GM15510 (cell line): Measurements from ENCODE around the gene SPAG16.

Source experiments
- POLR2A ChIP-seq: IDR thresholded peaks from 3 replicates; pipeline ENCODE4 v1.6.1; 2011; ENCODE audit warnings: borderline replicate concordance; ENCODE audit not compliant: insufficient read length; ENCODE audit errors: extremely low read depth

Gene SPAG16

DNA sequence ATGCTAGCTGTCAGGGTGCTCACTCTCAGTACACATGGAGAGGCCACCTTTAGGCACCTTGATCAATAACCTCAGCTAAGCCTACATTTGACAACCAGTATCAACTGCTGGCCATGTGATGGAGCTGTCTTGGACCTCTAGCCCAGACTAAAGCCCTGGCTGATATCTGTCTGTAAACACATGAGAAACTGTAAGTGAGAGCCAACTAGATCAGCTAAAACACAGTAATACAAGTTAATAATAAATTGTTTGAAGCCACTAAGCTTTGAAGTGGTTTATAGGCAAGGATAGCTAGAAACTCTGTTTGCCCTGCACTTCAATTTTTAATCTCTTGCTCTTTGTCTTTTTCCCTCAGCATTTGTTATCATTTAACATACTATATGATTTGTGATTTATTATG, 407.1 kb downstream of the SPAG16 start:
- no peak for TF ChIP-seq POLR2A

DNA sequence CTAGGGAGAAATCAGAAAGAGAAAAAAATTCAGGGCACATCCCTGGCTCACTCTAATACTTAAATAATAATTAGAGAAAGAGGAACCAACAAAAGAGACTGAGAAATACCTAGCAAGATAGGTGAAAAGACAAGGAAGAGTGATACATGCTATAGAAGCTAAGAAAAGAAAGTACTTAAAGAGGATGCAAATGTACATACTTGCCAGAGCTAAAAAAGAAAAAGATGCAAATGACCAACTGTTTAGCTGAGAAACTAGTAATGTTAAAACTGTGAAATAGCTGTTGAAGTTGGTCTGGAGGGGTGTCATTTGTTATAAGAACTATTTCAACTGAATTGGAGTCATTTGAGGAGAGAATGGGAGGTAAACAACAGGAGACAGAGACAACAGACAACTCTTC, 412.2 kb downstream of the SPAG16 start:
- no peak for TF ChIP-seq POLR2A

DNA sequence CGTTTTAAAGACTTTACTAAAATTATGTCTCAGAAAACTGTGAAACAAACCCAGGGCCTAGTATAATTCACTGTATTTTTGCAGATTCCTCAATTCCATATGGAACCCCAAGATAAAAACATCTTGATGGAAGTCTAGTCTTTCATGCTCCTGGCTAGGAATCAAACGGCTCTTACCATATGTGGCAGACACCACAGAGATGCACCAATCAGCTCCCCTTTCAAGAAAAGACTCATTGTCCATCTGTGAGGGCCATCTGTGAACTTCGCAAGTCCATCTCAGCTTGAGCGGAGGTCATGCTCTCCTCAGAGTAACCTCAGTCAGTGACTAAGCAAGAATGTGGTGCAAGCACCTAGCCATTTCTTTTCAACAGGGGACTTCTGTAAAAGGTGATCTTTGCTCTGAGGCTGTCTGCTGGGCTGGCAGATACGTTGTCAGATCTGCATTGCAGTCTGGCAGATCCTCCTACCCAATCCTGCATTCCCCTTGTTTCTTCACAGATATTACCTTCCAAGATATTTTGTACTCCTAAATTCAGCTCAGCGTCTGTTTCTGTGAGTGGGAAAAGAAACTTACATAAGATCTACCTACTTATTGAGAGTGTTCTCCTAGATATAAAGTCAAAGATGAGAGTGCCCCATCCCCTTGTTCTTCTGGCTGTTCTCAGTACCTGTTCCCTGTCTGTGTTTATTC, 419.3 kb downstream of the SPAG16 start:
- no peak for TF ChIP-seq POLR2A

DNA sequence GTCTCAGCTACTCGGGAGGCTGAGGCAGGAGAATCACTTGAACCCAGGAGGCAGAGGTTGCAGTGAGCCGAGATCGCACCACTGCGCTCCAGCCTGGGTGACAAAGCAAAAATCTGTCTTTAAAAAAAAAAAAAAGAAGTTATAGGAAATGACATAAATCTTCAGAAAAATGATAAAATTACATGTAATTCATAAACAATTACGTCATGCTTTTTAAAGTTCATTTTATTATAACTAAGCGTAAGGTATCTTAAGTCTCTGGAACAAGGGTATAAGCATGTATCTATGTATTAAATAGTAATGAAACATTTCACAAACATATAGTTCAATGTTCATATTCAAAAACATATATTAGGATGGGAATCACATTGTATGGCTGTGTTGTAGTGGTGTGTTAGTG, 425.9 kb downstream of the SPAG16 start:
- TF ChIP-seq POLR2A, result no peak

DNA sequence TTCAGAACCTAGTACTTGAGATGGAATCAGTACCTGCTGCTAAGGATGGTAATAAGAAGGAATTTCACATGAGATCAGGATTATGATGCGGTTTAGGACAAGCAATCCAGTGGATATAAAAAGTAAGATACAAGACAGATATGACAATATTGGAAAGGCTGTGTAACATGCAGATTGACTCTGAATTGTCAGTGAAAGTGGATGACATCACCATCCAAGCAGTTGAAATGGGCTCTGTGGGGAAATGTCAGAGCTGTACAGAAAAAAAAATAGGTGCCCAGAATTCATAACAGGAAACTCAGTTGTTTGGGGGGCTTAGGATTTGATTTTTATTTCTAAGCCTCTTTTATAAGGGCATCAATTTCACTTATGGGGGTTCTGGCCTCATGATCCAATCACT, 438.3 kb downstream of the SPAG16 start:
- no peak for TF ChIP-seq POLR2A

DNA sequence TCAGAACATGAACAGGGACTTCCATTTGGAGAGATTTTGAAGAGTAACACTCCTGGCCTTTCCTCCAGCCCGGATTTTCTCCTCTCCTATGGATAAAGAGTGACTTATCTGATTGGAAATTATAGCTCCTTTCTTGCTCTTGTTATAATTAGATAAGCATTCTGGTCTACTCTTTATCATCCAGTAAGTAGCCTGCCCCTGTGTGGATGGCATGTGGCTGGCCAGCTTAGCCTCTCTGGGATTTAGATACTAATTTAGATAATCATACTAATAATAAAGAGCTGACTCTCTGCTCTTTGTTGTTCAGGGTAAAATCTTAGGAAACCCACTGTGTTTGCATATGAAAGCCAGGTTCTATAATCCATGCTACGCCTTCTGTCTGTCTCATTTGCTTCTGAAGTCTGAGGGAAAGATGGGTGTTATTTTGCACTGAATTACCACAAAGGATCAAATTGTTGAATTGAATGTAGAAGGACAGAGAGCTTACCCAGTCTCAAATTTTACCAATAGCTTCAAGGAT, 438.8 kb downstream of the SPAG16 start:
- TF ChIP-seq POLR2A, result no peak

DNA sequence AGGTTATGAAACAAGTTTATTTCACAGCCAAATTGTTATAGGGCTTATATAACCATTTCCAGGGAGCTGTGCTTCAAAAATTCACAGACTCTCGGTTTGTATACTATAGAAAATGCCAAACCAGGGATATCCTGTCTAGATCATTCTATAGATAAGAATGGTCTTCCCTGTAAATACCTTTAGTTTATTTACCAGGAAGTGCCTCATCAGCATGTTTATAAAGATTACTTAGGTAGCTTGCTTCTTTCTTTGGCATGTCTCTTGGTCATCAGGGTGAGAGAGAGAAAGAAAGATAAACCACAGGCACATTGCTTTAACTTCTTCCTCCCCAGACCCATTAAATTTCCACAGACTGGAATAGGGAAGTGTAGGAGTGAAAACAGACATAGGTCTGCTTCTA, 439.4 kb downstream of the SPAG16 start:
- TF ChIP-seq POLR2A, result no peak

DNA sequence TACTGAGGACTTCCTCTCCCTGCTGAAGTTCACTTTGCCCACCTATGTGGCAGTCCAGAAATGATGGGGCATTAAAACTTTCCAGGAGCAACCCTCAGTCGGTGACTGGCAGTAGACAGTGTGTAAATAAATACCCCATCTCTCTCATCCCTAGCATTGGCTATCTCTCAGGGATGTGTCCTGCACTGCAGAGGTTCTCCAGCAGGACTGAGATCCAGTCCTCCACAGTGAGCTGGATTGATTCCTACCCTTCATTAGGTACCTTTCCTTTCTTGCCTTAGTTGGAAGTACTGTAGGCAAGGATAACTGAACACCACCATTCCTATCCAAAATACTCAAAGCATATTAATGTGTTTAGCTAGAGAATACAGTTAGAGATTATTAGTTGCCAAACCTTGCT, 441.8 kb downstream of the SPAG16 start:
- TF ChIP-seq POLR2A, result no peak

DNA sequence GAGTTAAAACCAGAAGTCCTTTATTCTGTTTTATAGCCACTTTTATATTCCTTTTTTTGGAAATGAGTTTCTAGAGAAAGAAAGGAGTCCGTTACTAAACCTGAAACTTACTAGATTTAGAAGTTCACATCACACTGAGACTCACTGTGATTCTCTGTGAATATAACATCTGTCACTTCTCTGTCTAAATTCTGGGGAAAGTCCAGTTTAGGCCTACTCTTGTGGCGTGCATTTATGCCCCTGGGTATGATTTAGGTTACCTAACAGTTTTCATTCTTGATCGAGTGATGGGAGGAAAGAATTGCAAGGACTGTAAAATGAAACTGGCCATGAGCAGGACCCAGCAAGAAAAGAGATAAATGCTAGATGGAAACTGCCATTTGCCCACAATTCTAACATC, 449.6 kb downstream of the SPAG16 start:
- no peak for TF ChIP-seq POLR2A

DNA sequence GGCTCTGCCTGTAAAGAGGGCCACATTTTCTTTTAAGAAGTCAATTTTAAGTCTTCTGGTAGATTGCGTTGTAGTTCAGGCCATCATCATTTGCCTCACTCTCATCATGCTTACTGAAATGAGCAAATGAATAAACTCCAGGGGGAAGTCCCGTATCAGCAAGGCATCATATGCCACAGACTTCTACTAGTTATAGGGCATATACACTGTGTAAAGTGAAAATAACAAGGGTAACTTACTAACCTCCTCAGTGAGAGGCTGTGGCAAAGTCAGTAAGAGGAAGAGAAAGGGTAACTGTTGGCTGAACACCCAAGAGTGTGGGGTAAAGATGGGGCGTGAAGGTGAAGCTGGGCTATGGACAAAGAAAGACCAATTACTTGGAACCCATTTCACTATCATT, 456.2 kb downstream of the SPAG16 start:
- no peak for TF ChIP-seq POLR2A

DNA sequence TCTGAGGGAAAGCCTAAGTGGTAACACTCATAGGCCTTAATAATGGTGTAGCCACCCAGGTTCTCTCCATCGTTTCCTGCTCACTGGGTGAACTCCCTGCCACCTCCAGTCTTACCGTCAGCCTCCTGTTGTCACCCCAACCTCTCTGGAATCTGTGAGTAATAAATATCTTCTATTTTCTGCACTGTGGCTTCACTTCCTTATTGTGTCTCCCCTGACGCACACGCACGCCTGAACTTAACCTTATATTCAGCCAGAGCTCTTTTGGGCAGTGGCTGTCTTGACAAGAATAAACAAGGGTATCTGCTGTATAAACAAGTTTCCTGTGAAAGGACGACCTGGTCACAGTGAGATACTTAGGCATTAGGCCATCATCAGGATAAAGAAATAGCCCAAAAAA, 467.2 kb downstream of the SPAG16 start:
- TF ChIP-seq POLR2A, result no peak

DNA sequence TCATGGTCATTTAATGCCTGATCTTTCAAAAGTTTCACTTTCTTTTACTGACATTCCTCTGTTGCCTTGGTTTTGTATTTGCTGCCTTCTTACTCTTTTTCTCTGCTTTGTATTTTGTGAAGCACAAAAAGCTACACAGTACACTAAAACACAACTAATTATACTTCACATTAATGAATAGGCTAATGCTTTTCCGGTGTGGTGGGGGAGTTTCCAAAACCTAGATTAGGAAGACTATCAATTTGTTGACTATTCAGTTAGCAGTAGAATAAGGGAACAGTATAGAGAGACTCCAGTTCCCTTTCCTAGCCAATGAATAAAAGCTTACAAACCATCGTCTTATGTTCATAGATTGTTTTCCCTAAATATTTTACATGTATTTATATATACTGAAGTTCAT, 468.3 kb downstream of the SPAG16 start:
- no peak for TF ChIP-seq POLR2A

DNA sequence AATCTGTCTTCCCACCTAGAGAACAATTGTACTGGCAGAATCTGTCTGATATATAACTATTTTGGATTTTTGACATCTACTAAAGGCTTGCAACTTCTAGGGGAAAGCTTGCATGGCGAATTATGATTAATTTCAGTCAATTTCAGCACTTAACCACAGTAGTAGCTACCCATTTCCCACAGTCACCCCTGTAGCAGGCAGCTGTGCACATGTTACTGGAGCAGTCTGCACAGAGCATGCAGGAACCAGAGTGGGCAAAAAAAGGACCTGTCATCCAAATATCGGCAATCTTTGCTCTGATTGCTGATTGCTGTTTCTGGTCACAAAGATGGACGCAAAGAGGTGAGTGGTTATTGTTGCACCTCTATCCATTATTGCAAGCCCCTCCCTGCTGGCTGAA, 473.3 kb downstream of the SPAG16 start:
- no peak for TF ChIP-seq POLR2A

DNA sequence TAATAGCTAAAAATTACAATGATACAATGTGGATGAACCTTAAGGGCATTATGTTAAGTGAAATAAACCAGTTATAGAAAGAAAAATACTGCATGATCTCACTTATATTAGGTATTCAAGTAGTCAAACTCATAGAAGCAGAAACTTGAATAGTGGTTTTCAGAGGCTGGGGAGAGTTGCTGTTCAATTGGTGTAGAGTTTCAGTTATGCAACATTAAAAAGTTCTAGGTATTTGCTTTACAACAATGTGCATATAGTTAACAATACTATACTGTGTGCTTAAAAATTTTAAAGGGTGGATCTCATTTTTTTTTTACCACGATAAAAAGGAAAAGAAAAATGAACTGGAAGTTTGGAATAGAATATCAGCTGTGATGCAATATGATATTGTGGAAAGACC, 479.1 kb downstream of the SPAG16 start:
- TF ChIP-seq POLR2A, result no peak

DNA sequence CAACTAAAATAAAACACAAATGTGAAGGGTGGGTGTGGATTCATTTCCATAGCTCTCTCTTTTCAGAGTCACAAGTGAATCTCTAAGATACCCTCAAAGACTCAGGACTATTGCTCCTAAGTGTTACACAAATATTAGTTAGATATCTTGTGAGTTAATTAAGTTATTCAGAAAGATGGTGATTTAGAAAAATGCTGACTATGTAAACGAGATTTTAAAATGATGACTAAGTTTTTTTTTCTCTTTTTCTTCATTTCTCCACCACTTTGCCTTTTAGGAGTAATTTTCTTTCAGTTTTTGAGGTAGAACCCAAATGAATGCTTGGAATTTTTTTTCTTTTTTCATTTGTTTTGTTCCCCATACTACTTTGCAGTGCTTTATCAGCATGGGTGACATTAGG, 479.7 kb downstream of the SPAG16 start:
- TF ChIP-seq POLR2A, result no peak

DNA sequence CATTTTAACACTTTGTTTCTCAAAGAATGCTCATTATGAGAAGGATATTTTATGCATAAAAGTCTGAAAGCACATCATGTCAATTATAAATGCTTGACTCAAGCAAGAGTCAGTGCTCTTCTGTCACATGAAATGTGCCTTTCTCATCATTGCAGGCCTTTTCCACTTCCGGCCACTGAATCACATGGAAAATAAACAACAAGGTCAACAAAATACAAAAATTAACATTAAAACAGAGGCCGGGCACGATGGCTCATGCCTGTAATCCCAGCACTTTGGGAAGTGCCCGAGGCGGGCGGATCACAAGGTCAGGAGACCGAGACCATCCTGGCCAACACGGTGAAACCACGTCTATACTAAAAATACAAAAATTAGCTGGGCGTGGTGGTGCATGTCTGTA, 480.6 kb downstream of the SPAG16 start:
- no peak for TF ChIP-seq POLR2A

DNA sequence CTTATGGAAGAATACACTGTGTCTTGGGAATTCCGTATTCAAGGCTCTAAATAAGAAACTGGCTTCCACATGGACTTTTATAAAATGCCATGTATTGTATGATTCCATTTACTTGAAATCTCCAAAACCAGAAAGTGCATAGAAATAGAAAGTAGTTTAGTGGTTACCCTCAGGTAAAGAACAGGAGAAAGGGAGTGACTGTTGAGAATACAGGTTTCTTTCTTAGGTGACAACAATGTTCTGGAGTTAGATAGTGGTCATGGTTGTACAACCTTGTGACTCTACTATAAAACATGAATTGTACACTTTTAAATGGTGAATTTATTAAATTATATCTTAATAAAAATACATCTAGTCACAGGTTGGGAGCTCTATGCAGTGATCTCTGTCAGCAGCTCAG, 481.8 kb downstream of the SPAG16 start:
- TF ChIP-seq POLR2A, result no peak

DNA sequence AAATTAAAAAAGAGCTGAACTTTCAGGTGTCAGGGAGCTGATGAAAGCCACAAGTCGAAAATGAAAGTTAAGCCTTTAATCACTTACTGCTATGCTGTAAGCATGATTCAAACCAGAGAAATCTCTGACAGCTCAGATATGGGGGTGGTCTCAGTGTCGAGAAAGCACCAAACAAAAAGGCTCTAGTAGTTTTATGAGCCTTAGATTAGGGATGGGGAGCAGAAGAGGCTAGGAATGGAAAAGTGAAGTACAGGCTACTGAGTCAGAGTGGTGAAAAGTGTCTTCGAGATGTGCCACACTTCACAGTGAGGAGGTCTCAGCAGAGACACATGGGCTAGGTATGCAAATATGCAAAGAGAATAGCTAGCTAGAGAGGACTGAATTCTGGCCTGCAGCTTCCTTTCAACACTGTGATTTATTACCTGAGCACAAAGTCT, 482.2 kb downstream of the SPAG16 start:
- TF ChIP-seq POLR2A, result no peak

DNA sequence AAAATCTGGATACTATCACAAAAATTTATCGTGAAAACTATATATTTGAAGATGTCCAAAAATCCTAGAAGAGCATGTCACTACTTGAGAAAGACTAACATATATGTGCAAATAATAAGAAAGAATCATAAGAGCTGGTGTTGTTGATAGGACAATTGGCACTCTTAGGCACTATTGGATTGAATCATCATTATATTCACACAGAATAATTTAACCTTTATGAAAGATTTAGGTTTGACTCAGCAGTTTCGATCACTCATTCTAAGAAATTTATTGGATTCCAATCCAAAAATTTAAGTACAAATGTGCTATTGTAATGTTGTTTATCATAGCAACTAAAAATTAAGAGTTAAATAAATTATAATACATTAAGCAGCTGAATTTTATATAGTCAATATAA, 503.6 kb downstream of the SPAG16 start:
- TF ChIP-seq POLR2A, result no peak
